CD4-positive, alpha-beta T cell treated with Interleukin-15 for 4 hours (primary cell): ENCODE measurements around the gene METTL24.
"Not testable (repeated sequence)": the region's sequence is repeated elsewhere in the genome, so short reads cannot be mapped to it uniquely, and the experiment has no call there.

Experiments used
- DNase-seq: peaks from one replicate; pipeline ENCODE4 v3.0.0-alpha.2; 2020; ENCODE audit warnings: low spot score

The METTL24 gene

GRCh38 chr6:110360676-110361075, 2.5 kb upstream of the METTL24 start:
- no peak for DNase-seq

- DNase-seq: no peak
Observed at GRCh38 chr6:110359556-110359955, 1.4 kb upstream of the METTL24 start.

GRCh38 chr6:110358553-110359160, 508 bp upstream of the METTL24 start:
- DNase-seq: no peak

- no peak for DNase-seq
Observed at GRCh38 chr6:110357298-110357663, 868 bp downstream of the METTL24 start.

- no peak for DNase-seq
Observed at GRCh38 chr6:110356778-110357177, 1.4 kb downstream of the METTL24 start.

GRCh38 chr6:110355727-110356126, 2.4 kb downstream of the METTL24 start:
- no peak for DNase-seq

- no peak for DNase-seq
Observed at GRCh38 chr6:110355022-110355421, 3.1 kb downstream of the METTL24 start.

GRCh38 chr6:110354153-110354552, 4.0 kb downstream of the METTL24 start:
- DNase-seq: no peak

- DNase-seq: no peak
Observed at GRCh38 chr6:110353457-110354001, 4.6 kb downstream of the METTL24 start.

- no peak for DNase-seq
Observed at GRCh38 chr6:110352563-110353262, 5.4 kb downstream of the METTL24 start.

GRCh38 chr6:110351986-110352385, 6.2 kb downstream of the METTL24 start:
- DNase-seq: no peak

GRCh38 chr6:110351546-110351945, 6.6 kb downstream of the METTL24 start:
- no peak for DNase-seq

- DNase-seq: not testable (repeated sequence)
Observed at GRCh38 chr6:110350593-110350992, 7.6 kb downstream of the METTL24 start.

GRCh38 chr6:110348961-110349690, 9.0 kb downstream of the METTL24 start:
- DNase-seq: no peak

- no peak for DNase-seq
Observed at GRCh38 chr6:110345025-110345424, 13.1 kb downstream of the METTL24 start.

- DNase-seq: no peak
Observed at GRCh38 chr6:110342759-110343158, 15.4 kb downstream of the METTL24 start.

- DNase-seq: no peak
Observed at GRCh38 chr6:110341663-110342596, 16.2 kb downstream of the METTL24 start.

- DNase-seq: no peak
Observed at GRCh38 chr6:110341067-110341466, 17.1 kb downstream of the METTL24 start.

GRCh38 chr6:110340392-110340965, 17.7 kb downstream of the METTL24 start:
- no peak for DNase-seq

- no peak for DNase-seq
Observed at GRCh38 chr6:110338820-110339470, 19.2 kb downstream of the METTL24 start.

- no peak for DNase-seq
Observed at GRCh38 chr6:110337486-110337885, 20.7 kb downstream of the METTL24 start.
